ENCODE data around the gene TCF25.

GRCh38 chr16:89828199-89828869 is 45.1 kb upstream of the TCF25 start, which contains the start of gene SPIRE2:
- TF ChIP-seq POLR2A (IDR thresholded peaks at IDR 0.05): no peak
- no peak for TF ChIP-seq CTCF (IDR thresholded peaks at IDR 0.05)
